Right ventricle myocardium superior (tissue), 1 donor: ENCODE results near the gene MATN4. TPM values are rescaled to one million over a fixed set of nuclear protein-coding genes. Genes with fewer than 3 reads are reported as not detected.
A peak's percentile ranks its signal among the peaks of the same experiment; 100 is the strongest.

Experiments used
- ATAC-seq: fragments of 200-7000 bp; cut with Tn5 transposase; one replicate; pipeline ENCODE4 v1.9.1; 2020; ENCODE audit warnings: mild to moderate bottlenecking; ENCODE audit not compliant: poor library complexity
- DNase-seq: peaks from one replicate; pipeline ENCODE4 v3.0.0-alpha.2; 2020
- intact Hi-C: fragments of 100-400 bp; cut with DNase I; formaldehyde crosslinking; loops from one replicate; pipeline ENCODE4 v1.11.2; 2022
- total RNA-seq: library from RNA; stranded (reverse); fragmentation: NEBNext Ultra II Directional; extraction: Animal tissue kit (Norgen Biotek cat#: 25700); gene quantifications from one replicate; pipeline ENCODE4 v1.2.1, GENCODE V29; 2021
- donor health status: DM: no; HTN: yes; CAD: no; lungs with severe emphysema.

Gene MATN4
- total RNA-seq, 1 donor from 2014 or later: not detected

DNA sequence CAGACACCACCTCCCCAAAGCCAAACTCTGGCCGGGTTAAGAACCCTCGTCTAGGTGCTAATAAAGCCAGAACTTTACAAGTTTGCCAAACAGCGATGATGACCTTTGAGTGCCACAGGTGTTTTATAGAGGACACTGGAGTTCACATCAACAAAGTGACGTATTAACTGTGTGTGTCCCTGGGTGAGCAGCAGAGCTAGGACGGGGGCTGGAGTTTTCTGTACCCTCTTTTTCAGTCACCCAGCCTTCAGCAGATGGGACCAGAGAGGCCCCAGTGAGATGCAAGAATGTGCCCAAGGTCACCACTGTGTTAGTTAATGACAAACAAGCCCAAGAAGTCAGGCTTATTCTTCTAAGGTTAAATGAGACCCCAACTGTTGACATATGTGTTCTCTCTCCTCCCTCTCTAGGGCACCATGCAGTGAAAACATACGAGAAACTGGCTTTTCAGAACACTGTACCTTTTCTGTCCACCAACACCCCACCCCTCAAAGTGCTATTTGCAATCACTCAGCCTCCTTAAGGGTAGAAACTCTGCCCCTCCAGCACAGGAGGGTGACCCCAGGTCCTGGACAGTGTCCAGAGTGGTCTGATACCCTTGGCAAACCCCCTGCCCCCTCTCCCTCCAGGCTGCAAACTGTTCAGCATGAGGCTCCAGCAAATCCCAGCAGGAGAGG, 34.9 kb upstream of the MATN4 start:
- intact Hi-C loops: no loop called here
- ATAC-seq (no peak), DNase-seq (no peak)

DNA sequence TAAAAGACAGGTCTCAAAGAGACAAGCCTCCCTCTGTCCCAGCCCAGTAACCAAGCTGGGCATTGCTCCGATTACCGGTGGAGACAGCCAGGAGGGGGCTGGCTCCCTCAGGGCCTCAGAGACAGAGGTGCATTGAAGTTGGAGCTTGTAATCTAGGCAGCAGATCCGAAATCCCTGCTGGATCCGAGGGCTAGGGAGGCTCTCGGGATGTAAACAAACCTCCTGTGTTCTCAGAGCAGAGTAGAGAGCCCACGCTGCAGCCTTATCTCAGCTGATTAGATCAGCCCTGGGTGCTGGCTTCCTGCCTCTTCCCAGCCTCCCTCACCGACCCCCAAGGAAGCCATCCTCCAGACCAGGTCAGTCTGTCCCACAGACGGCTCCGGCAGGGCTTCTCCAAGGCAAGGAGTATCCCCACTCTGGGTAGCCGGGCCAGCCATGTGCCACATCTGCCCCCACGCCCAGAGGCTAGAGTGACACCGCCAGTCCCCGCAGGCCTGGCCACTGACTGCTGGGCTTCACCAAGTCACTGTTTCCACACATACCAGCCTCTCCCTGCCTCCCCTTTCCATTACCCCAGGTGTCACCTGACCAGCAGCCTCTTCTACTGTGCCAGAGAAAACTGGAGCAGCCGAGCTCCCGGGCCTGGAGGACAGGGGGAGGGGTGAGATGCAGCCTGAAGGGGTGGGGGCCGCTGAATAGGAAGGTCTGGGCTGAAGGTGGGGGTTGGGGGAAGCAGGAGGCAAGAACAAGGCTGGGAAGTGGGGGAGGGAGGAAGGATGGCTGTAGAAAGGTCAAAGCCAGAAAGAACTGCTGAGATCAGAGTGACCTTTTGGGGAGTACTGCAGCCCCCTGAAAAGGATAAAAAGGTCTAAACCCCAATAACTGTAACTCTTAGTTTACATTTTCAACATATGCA, 34.1 kb upstream of the MATN4 start:
- ATAC-seq: peak; percentile 68
- intact Hi-C loops: loop anchor here (2.0 kb wide), 1 partner anchor 17 kb away; no protein-coding TSS in a partner anchor
- peak; percentile 68 for DNase-seq

DNA sequence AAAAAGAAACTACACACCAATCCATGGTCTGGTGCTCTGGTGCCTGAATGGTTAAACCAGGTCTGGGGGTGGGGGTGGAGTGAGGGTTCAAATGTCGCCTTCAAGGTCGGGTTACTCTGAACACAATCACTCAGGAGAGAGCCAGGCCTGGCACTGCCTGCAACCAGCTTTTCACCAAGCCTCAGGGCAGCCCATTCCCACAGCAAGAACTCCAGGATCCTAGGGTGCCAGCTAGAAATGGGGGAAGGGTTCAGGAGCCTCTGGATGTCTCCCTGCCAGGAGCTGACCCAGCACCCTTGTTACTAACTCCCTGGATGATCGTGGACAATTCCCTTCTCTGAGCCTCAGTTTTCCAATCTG, 33.5 kb upstream of the MATN4 start:
- intact Hi-C loops: loop anchor here (2.0 kb wide), 1 partner anchor 17 kb away; no protein-coding TSS in a partner anchor
- ATAC-seq: peak; percentile 3

DNA sequence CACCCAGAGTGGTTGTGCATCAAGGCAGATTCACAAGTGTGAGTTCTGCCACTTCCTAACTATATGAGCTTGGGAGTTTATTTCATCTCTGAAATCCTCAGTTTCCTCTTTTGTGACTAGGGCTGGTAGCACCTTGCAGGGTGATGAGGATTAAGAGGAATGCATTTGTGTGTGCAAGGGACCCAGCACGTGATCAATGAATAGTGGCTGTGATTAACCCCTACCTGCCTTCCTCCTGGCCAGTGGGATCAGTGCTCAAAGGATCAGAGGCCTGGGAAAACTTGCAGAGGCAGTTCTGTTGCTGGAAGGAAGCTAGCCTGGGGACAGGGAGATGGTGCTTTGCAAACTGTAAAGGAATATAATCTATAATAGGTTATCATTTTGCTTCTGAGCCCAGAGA, 32.9 kb upstream of the MATN4 start:
- DNase-seq (no peak), ATAC-seq (no peak)
- intact Hi-C loops: loop anchor here (2.0 kb wide), 1 partner anchor 18 kb away; no protein-coding TSS in a partner anchor

More for the DNA sequence above, 33.5 kb upstream of the MATN4 start:
- no peak for DNase-seq

DNA sequence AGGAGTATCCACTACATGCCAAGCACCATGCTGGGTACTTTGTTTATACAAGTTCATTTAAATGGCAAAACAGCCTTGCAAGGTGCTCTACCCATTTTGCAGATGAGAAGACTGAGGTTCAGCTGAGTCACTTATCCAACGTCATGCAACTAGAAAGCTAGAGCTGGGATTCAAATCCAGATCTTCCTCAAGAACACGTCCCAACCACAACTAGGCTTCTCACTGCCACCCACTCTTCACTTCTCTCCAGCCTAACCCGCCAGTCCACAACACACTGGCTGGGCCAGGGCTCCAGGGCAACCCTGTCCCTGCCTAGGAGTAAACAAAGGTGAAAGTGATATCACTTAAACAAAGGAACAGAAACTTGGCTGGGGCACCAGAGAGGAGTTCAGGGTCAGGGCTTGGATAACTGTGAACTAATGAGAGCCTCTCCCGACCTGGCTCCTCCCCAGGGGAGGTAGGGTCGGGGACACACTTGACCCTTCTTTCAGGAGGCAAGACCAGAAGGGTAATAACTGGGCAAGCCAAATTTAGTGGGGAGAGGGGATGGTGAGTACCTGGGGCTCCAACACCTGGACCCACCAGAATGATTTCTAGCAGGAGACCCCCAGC, 32.2 kb upstream of the MATN4 start:
- DNase-seq: peak; percentile 51
- intact Hi-C loops: loop anchor here (2.0 kb wide), 1 partner anchor 18 kb away; no protein-coding TSS in a partner anchor
- ATAC-seq: peak; percentile 45

DNA sequence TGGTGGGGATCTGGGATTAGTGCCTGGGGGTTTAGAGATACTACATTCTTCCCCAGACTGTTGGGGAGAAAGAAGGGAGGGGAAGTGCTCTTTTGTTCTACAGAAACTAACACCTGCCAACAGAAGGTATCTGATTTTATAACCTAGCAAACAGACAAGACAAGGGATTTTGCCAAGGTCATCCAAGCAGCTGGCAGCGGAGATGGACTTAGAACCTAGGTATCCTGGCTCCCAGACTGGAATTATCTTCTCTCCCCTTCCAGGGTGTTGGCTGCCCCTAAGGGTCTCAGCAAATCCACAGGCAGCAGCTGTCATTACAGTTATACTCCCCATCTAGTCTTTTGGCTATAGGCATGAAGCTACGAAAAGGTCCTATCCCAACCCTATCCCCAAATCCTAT, 31.7 kb upstream of the MATN4 start:
- DNase-seq (no peak), ATAC-seq (no peak)
- intact Hi-C loops: loop anchor here (2.0 kb wide), 1 partner anchor 19 kb away; no protein-coding TSS in a partner anchor

DNA sequence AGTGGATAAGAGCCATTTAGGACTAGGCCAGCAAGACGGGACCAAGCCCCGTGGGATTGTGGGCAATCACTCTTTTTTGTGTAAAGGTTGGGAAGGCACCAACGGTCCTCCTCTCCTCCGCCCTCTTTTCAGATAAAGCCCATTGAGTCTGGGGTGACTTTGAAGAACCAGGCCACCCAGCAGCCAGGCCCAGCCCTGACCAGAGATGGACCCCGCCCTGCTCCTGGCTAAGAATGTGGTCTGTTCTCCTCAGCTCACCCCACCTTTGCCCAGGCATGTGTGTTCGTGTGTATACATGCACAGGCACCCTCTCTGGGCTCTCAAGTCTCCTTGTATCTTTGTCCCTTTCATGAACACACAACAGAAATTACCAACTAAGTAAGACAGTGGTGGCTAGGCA, 31.0 kb upstream of the MATN4 start:
- DNase-seq (no peak), ATAC-seq (no peak)
- intact Hi-C loops: no loop called here

DNA sequence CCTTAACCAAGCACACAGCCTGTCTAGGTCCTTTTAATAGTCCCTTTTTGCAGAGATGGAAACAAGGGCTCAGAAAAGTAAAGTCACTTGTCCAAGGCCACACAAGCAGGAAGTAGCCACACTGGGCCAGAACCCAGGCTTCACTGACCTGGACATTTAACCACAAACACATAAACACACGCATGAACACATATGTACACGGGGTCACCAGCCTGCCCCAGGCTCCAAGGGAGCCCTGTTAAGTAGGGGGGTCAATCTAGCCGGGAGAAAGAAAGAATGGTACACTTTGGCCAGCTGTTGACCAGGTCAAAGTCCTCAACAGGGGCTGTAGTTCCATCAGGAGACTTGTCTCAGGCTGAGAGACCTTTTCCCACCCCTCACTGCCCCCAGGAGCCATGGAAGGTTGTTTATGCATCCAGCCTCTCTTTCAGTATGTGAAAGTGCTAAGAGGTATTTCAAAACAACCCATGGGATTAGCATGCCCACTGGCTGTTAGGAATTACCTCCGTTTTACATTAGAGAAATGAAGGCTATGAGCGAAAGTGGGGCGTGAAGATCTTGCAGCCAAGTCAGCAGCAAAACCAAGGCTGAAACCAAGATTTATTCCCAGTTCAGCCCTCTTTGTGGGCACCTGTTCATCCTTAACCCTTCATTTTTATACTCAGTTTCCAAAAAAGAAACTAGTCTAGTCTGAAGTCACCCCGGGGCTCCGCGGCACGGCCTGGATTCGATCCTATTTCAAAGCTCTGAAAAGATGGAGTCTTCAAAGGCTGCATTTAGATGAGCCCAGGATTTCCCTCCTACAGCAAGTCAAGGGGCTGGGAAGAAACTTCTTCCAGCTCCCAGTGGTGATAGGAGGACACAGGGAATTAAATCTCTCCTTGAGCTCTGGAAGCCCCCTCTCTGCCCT, 30.3 kb upstream of the MATN4 start:
- intact Hi-C loops: no loop called here
- DNase-seq: no peak
- no peak for ATAC-seq

DNA sequence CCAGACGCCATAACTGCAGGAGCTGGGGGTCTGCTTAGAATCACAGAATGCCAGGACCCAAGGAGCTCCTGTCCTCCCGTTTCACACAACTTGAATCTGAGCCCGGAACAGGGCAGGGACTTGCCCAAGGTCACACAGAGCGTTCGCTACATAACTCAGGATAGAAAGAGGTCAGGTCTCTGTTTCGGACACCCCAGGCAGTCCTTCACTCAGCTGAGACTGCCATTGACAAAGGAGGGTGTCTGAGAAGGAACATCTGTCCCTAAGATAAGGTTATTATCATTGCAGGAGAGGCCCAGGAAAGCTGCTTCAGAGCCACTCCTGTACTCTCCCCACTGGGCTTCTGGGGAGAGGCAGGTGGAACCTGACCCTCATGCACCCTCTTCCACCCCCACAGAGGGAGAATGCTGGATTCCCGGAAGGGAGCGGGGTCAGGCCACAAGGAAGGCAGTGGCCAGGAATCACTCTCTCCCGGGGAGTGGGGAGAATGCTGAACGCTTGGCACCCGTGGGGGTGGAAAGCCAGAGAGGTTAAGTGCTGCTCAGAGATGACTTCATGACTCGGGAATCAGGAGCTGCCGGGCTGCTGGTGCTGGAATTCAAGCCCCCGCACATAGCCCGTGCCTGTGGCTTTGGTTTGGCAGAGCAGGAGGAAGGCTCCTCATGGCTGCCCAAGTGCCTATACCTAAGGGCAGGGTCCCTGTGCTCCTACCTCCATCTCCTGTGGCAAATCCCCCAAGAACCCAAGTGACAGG, 29.4 kb upstream of the MATN4 start:
- intact Hi-C loops: no loop called here
- peak; percentile 70 for DNase-seq

DNA sequence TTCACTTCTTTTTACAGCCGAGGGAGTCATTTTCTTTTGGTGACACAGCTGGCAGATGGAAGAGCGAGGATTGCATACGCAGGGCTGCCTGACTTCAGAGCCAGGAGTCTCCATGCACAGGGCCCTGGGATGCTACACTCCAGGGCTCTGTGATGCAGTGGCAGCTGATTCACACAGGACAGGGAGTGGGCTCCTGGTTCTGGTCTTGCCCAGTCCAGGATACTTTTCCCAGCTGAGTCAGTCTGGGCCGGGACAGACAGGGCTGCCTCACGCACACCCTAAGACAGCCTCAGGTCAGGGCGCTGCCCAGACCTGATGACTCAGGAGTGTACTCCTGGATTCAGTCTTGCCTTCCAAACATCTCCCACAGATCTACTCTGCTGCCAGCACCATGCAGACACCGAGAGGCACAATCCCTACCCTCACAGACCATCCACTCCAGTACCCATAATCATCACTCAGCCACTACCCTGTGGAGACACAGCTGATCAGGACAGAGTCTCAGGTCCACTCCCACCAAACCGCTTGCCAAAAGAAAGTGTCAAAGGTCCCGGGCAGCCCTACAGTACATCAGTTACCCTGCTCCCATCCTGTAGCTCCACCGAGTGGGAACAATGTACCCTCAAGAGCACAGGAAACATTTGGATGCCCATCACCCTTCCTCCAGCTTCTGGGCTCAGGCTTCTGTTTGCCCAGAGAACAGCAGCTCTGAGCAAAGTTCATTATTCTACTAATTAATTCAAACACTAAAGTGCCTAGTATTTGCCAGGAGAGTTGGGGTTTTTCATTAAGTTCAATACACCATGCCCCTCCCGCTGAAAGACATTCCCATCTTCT, 28.6 kb upstream of the MATN4 start:
- DNase-seq (no peak), ATAC-seq (peak; percentile 18)
- intact Hi-C loops: no loop called here

More for the DNA sequence above, 29.4 kb upstream of the MATN4 start:
- ATAC-seq: peak; percentile 38

DNA sequence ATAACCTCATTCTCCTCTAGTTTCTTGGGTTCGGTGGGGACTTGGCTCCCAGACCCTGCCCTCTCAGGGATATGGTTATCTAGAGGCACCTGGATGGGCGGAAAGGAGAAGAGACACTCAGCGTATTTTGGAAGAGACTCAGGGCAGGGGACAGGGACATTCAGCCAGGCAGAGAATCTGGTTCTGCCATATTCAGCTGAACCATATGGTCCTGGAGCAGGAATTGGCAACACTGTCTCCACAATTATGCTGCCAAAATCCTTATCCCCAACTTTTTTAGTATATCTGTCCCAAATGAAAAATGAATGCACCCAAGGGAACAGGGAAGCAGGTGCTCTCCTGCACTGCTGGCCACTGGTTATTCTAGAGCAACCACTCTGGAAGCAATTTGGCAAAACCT, 22.4 kb upstream of the MATN4 start:
- intact Hi-C loops: no loop called here
- no peak for DNase-seq
- no peak for ATAC-seq

DNA sequence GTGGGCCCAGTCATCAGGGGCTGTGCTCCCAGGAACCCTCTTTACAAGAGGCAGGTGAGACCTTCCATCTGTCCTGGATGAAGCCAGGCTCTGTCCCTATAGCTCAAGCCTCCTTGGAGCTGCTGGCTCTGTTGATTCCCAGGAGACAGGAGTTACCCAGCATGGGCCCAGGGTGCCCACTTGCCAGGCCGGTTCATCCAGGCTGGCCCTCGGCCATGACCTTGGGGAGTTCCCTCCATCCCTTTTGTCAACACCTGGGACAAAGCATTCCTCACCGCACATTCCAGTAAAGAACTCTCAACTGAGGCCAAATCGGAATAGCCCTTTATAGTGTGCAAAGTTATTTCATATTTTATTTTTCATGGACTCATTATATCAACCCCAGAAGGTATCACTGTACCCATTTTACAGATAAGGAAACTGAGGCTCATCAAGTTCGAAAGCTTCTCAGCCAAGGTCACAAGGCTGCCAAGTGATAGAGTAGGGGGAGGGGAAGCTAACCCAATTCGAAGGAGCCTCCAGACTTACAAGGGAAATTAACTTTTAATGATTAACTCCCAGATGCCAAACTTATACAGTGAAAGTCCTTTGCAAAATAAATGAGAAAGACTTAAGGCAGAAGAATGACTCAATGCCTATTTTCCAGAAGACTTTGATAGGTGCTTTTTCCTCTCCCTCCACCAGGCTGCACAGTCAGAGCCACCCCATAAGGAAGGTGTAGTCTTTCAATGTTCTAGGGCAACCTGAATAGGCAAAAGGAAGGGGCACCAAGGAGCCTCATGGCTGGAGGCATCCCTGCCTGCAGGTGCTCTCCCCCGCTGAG, 21.6 kb upstream of the MATN4 start:
- DNase-seq (no peak), ATAC-seq (no peak)
- intact Hi-C loops: loop anchor here (5.0 kb wide), 1 partner anchor 43 kb away; no protein-coding TSS in a partner anchor

DNA sequence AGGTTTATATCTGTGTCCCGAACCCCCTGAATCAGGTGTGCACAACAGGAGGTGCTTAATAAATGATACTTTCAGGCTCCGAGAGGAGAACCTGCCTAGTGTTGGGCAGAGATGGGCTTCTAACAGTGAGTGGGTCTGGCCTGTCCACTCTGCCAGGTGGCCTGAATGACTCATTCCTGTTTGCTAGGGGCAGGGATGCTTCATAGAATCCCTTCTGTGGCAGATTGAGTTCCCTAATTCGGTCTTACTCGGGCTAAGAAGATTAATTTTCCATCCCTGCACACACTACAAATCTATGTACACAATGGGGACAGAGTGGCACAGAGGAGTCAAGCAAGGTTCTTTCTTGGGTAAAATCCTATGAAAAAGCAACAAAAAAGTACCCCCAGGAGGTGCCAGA, 20.4 kb upstream of the MATN4 start:
- DNase-seq: no peak
- intact Hi-C loops: loop anchor here (5.0 kb wide), 1 partner anchor 44 kb away; no protein-coding TSS in a partner anchor
- ATAC-seq: no peak

DNA sequence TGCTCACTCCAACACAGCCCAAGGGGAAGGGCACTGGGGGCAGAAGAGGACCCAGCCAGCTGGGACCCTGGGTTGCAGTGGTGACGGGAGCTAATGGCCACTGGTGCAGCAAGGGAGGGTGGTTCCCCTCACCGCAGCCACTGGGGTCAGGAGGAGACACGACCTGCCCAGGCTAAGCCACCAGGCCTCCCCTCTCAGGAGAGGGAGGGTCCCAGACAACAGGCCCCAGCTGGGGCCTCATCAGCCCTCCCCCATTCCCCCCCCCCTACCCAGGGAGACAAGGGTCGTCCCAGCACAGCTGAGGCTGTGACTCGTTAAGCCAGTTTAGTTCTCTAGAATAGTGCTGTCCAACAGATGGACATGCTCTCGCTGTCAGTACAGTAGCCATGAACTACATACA, 17.3 kb upstream of the MATN4 start:
- no peak for ATAC-seq

DNA sequence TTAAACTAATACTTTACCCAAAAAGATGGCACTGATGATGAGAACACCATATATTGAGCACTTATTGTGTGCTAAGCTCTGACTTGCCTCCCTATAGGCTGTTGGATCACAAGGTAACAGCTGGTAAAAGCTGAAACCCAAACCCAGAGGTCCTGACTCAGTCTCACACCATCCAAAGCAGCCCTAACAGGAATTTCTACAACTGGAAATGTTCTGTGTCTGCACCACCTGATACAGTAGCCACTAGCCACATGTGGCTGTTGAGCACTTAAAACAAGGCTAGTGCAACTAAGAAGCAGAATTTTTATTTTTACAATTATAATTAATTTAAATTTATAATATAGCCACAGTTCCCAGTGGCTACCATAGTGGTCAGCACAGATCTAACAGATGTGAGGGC, 15.6 kb upstream of the MATN4 start:
- intact Hi-C loops: no loop called here
- DNase-seq (no peak), ATAC-seq (no peak)

More for the DNA sequence above, 17.3 kb upstream of the MATN4 start:
- DNase-seq: no peak
- intact Hi-C loops: loop anchor here (5.0 kb wide), 1 partner anchor 47 kb away; no protein-coding TSS in a partner anchor

DNA sequence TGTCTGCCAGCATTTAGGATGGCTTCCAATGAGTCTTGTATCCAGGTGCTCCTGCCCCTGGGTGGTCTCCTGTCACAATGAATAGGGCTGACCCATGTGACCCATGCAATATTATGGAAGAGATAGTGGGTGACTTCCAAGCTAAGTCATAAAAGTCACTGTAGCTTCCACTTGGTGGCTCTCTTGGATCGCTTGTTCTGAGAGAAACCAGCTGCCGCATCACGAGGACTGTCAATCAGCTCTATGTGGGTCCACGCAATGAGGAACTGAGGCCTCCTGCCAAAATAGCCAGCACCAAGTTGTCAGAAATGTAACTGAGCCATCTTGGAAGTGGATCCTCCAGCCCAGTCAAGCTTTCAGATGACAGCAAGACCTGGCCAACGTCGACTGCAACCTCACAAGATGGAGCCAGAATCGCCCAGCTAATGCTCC, 14.9 kb upstream of the MATN4 start:
- DNase-seq (no peak), ATAC-seq (peak; percentile 83)
- intact Hi-C loops: no loop called here
